Hindlimb muscle (tissue), 1 donor: ENCODE measurements around the gene CBFA2T2. TPM values are rescaled to one million over a fixed set of nuclear protein-coding genes. Genes with fewer than 3 reads are reported as not detected.
"Not testable (repeated sequence)": the region's sequence is repeated elsewhere in the genome, so short reads cannot be mapped to it uniquely, and the experiment has no call there.

Experiments
- DNase-seq: peaks from one replicate; pipeline ENCODE4 v3.0.0-alpha.2; 2013
- polyA plus RNA-seq: library from polyadenylated mRNA; unstranded; fragments of 120-200 nt; gene quantifications from one replicate; pipeline ENCODE4 v1.2.1, GENCODE V29; 2013; ENCODE audit not compliant: insufficient read length

CBFA2T2 gene
- polyA plus RNA-seq, 1 donor: 17.7 TPM

DNA sequence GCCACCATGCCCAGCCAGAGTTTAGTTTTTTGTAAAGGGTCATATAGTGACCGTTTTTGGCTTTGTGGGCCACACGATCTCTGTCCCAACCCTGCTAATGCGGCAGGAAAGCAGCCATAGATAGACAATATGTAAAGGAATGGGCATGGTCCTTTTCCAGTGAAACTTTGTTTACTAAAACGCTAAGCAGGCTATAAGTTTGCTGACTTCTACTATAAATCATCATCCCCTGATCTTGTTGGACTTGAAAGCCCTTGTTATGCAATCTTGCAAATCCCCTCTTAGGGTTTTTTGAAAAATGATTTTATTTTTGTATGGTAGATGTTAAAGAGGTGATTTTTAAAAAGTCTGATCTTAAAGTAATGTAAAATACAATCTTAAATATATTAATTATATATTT is 63.6 kb downstream of the CBFA2T2 start:
- no peak for DNase-seq

GRCh38 chr20:33554914-33555420 is 65.1 kb downstream of the CBFA2T2 start:
- peak; percentile 32 for DNase-seq

GRCh38 chr20:33555755-33556154 is 65.9 kb downstream of the CBFA2T2 start:
- DNase-seq: no peak

DNA sequence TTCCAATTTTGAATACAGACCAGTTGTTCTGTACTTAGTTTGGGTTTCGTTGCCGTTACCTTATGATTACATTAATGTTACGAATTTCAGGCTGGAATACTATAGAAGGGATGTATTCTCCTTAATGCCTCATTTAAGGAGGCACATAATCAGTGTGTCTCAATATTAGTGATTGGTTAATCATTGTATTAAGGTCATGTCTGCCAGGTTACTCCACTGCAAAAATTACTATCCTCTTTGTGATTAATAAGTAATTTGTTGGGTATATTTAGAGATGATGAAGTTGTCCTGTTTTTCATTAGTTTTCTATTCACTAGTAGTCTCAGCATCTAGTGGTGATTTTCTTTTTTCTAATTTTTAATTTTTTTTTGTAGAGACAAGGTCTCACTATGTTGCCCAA is 66.3 kb downstream of the CBFA2T2 start:
- DNase-seq: no peak

- no peak for DNase-seq
Measured at GRCh38 chr20:33558348-33559144, 68.7 kb downstream of the CBFA2T2 start.

DNA sequence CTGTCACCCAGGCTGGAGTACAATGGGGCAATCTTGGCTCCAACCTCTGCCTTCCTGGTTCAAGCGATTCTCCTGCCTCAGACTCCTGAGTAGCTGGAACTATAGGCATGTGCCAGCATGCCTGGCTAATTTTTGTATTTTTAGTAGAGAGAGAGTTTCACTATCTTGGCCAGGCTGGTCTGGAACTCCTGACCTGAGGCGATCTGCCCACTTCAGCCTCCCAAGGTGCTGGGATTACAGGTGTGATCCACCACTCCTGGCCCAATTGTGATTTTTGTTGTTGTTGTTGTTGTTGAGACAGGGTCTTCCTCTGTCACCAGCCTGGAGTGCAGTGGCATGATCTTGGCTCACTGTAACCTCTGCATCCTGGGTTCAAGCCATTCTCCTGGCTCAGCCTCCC is 69.3 kb downstream of the CBFA2T2 start:
- no peak for DNase-seq

DNA sequence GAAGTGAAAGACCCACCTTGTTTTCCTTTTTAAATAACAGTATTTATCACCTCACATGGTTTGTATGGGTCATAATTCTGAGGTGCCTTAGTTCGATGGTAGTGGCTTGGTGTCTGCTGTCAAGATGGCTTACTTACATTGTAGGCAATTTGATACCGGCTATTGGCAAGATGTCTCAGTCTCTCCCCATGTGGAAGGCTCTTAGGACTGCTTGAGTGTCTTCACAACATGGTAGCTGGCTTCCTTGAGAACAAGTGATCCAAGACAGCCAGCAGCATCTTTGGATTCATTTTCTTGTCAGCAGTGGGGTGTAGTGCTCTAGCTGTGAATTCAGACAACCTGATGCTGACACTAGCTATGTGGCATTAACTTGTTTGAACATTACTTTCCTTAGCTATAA is 70.1 kb downstream of the CBFA2T2 start:
- DNase-seq: no peak

- DNase-seq: not testable (repeated sequence)
Measured at GRCh38 chr20:33561053-33561452, 71.2 kb downstream of the CBFA2T2 start.

- DNase-seq: peak; percentile 89
Measured at GRCh38 chr20:33561692-33562601, 72.1 kb downstream of the CBFA2T2 start.

DNA sequence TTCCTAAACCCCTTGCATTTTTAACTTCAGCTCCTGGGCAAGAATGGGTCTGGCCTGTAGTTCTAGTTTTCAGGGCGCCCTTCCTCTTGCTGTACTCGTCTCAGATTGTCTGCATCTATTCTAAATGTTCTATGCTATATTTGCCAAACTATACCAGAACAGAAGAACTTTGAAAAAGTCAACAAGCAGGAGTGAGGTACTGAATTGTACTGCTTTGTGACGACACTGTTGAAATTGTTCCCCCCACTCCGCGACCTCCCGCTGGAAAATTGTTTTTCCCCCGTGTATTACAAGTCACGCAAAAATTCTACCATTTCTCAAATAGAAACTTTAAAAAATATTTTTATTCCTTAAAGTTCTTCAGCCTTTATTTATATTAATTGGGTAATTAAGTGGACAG is 73.9 kb downstream of the CBFA2T2 start:
- no peak for DNase-seq

- DNase-seq: peak; percentile 11
Measured at GRCh38 chr20:33566781-33567603, 77.1 kb downstream of the CBFA2T2 start.

DNA sequence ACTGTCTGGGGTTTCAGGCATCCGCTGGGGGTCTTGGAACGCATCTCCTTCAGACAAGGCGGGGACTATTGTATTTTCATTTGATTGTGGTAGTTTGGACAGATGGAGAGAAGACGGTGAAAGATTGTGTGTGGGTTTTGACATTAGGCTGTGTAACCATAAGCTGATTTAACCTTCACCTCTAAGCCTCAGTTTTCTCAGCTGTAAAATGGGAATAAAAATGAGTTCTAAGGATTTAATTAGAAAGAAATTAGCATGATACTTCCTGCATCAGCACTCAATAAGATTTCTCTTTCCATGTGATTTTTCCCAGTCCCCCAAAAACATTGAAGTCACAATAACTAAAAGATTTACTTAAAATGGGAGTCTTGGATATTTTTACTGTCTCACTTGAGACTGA is 78.1 kb downstream of the CBFA2T2 start:
- DNase-seq: no peak

- DNase-seq: peak; percentile 26
Measured at GRCh38 chr20:33568378-33568777, 78.5 kb downstream of the CBFA2T2 start.

- peak; percentile 59 for DNase-seq
Measured at GRCh38 chr20:33568868-33569801, 79.2 kb downstream of the CBFA2T2 start.

- DNase-seq: no peak
Measured at GRCh38 chr20:33569802-33570391, 80.0 kb downstream of the CBFA2T2 start.

- no peak for DNase-seq
Measured at GRCh38 chr20:33570743-33571142, 80.8 kb downstream of the CBFA2T2 start.

DNA sequence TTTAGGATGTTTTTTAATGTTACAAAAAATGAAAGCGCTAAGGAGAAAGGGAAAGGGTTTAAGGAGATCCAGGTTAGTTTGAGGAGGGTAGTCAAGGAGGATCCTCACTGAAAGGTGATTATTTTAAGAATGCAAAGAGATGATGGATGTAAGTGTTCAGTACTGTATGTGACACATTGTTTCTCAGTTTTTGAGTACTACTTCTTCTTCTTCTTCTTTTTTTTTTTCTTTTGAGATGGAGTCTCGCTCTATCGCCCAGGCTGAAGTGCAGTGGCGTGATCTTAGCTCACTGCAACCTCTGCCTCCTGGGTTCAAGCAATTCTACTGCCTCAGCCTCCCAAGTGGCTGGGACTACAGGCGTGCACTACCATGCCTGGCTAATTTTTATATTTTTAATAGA is 83.4 kb downstream of the CBFA2T2 start:
- not testable (repeated sequence) for DNase-seq

DNA sequence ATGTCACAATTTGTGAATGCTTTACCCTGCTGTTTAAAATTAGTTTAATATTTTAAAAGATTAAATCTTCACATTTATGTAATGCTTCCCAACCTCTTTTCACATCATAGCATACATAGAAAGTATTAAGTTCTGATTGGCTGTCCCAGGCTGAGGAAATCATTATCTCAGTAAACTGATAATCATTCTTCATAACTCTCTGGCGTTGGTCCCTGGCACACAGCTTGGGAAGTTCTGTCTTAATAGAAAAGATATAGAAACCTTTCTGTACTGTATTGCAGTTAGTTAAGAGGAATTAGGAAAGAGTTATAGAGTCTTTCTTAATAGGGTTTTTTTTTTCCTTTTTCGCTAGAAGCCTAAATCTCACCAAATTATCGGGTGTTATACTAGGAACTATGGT is 85.4 kb downstream of the CBFA2T2 start:
- DNase-seq: no peak

DNA sequence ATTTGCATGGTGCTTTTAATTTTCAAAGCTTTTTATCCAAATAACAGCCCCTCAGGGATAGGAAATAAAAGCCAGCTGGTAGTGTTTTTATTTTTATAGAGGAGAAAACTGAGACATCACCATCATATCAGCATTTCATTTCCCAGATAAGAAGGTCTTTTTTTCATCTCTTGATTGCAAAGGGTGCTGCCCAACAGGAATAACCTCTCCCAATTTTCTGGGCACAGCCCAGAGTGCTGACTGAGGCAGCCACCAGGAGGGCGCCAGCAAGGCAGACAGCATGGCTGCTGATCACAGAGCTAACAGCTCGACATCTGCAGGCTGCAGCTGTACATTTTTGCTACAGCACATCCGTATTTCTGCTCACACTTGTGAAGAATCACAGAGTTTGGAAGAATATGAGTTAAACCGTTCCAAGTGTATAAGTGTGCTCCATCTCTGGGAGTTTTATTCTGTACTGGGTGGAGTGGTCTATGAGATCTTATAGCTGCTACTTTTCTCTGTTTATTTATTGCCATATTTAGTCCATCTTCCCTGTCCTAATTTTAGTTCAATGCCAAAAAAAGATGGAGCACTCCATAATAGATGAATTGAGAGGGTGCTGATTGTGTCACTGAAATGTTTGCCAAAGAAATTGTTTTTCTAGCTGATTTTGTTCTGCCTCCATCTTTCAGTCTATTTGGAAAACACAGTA is 86.7 kb downstream of the CBFA2T2 start:
- peak; percentile 34 for DNase-seq

- peak; percentile 40 for DNase-seq
Measured at GRCh38 chr20:33578510-33578909, 88.6 kb downstream of the CBFA2T2 start.
